Measurements from ENCODE around the gene DNM1L. TPM values are rescaled to one million over a fixed set of nuclear protein-coding genes. Genes with fewer than 3 reads are reported as not detected.

DNM1L gene
- total RNA-seq, 1 donor from 2014 or later, result 82.1 TPM

DNA sequence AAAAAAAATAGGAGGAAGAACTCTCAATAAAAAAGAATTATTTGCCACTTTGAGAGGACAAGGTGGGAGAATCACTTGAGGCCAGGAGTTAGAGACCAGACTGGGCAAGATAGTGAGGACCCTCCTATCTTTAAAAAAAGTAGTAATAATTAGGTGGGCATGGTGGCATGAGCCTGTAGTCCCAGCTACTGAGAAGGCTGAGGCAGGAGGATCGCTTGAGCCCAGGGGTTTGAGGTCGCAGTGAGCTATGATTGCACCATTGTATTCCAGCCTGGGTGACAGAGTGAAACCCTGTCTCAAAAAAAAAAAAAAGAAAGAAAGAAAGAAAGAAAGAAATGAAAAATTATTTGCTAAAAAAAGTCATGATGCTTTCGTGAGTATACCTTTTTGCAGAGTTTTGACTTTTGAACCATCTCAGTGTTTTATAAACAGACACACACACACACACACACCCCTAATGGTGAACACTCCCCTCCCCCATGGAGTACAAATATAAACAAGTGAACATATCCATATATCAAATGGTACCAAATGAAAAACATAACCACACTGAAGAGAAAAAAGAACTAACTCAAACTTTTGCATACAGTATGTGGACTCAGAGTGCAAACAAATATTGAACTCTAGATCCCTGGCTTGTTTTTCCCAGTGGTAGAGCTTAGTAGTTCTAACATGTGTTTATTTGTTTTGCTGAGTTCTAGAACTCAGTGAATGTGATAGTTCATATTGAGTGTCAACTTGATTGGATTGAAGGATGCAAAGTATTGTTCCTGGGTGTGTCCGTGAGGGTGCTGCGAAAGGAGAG is 27.7 kb upstream of the DNM1L start:
- Mint-ChIP-seq H3K36me3 (ENCODE audit: low read depth, unreplicated experiment) (no peaks in the 10 kb centered on the region), H3K4me1 (ENCODE audit: unreplicated experiment) (peaks cover 9% of the 10 kb centered on the region), H3K27me3 (ENCODE audit: unreplicated experiment) (peaks cover 5% of the 10 kb centered on the region), H3K4me3 (ENCODE audit: unreplicated experiment) (no peak overlapping the region), H3K9me3 (ENCODE audit: unreplicated experiment) (no peaks in the 10 kb centered on the region), H3K27ac (ENCODE audit: unreplicated experiment) (no peak overlapping the region)
- no peak for DNase-seq (ENCODE audit: low spot score)
- TF ChIP-seq, protein P1, sequence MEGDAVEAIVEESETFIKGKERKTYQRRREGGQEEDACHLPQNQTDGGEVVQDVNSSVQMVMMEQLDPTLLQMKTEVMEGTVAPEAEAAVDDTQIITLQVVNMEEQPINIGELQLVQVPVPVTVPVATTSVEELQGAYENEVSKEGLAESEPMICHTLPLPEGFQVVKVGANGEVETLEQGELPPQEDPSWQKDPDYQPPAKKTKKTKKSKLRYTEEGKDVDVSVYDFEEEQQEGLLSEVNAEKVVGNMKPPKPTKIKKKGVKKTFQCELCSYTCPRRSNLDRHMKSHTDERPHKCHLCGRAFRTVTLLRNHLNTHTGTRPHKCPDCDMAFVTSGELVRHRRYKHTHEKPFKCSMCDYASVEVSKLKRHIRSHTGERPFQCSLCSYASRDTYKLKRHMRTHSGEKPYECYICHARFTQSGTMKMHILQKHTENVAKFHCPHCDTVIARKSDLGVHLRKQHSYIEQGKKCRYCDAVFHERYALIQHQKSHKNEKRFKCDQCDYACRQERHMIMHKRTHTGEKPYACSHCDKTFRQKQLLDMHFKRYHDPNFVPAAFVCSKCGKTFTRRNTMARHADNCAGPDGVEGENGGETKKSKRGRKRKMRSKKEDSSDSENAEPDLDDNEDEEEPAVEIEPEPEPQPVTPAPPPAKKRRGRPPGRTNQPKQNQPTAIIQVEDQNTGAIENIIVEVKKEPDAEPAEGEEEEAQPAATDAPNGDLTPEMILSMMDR (IDR thresholded peaks at IDR 0.05; ENCODE audit: unreplicated experiment), result no peak

DNA sequence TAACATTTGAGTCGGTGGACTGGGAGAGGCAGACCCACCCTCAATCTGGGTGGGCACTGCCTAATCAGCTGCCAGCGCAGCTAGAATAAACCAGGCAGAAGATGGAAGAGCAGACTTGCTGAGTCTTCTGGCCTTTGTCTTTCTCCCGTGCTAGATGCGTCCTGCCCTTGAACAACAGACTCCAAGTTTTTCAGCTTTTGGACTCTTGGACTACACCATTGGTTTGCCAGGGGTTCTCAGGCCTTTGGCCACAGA is 27.2 kb upstream of the DNM1L start:
- no peak for DNase-seq (ENCODE audit: low spot score)
- H3K9me3 Mint-ChIP-seq (ENCODE audit: unreplicated experiment), result no peaks in the 10 kb centered on the region
- no peaks in the 10 kb centered on the region for H3K36me3 Mint-ChIP-seq (ENCODE audit: low read depth, unreplicated experiment)
- peaks cover 5% of the 10 kb centered on the region for H3K27me3 Mint-ChIP-seq (ENCODE audit: unreplicated experiment)
- no peak overlapping the region for H3K27ac Mint-ChIP-seq (ENCODE audit: unreplicated experiment)
- H3K4me1 Mint-ChIP-seq (ENCODE audit: unreplicated experiment), result peaks cover 9% of the 10 kb centered on the region
- H3K4me3 Mint-ChIP-seq (ENCODE audit: unreplicated experiment), result no peak overlapping the region
- TF ChIP-seq, protein P1 (IDR thresholded peaks at IDR 0.05; ENCODE audit: unreplicated experiment), result no peak

DNA sequence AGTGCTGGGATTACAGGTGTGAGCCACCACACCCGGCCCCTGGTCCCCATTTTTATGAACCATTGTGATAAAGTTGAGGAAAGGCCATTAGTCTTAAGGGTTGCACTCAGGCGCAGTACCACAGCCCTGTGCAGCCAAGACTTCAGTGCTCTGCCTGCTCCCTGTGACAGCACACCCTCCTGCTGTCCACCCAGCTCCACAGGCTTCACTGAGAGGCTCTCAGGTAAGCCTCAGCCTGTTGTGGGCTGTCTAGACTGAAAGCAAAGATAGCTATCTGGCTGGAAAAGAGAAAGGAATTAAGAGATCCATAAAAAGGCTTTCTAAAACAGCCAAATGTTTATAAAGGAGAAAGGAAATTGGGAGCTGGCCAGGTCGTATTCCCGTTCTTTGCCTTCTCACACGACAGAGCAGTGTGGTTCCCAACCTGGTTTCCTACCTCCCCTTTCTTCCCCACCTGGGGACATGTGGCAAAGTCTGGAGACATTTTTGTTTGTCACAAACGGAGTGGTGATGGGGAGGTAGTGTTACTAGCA is 19.1 kb upstream of the DNM1L start:
- TF ChIP-seq, protein P1 (IDR thresholded peaks at IDR 0.05; ENCODE audit: unreplicated experiment), result no peak
- no peaks in the 10 kb centered on the region for H3K4me1 Mint-ChIP-seq (ENCODE audit: unreplicated experiment)
- no peaks in the 10 kb centered on the region for H3K36me3 Mint-ChIP-seq (ENCODE audit: low read depth, unreplicated experiment)
- no peak overlapping the region for H3K4me3 Mint-ChIP-seq (ENCODE audit: unreplicated experiment)
- no peak overlapping the region for H3K27ac Mint-ChIP-seq (ENCODE audit: unreplicated experiment)
- DNase-seq (ENCODE audit: low spot score), result no peak
- no peaks in the 10 kb centered on the region for H3K9me3 Mint-ChIP-seq (ENCODE audit: unreplicated experiment)
- H3K27me3 Mint-ChIP-seq (ENCODE audit: unreplicated experiment), result no peaks in the 10 kb centered on the region

DNA sequence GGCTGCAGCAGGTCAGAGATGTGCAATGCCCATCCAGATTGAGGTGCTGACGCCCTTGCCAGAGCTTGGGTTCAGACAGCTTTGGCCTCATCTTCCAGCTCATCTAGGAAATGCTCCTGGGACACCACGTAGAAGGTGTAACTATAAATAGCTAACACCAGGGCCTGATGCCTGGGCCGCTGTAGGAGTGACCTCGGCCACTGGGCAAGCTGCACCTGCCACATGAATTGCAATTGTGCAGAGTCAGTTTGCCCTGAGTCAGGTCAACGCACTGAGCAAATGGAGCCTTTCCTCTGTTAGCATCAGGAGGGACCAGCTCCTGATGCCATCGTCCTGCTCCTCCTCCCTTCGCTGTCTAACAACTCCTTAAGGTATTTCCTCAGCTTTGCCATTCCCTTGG is 17.4 kb upstream of the DNM1L start:
- Mint-ChIP-seq H3K4me1 (ENCODE audit: unreplicated experiment) (no peaks in the 10 kb centered on the region), H3K9me3 (ENCODE audit: unreplicated experiment) (no peaks in the 10 kb centered on the region), H3K4me3 (ENCODE audit: unreplicated experiment) (no peak overlapping the region), H3K27ac (ENCODE audit: unreplicated experiment) (no peak overlapping the region), H3K36me3 (ENCODE audit: low read depth, unreplicated experiment) (no peaks in the 10 kb centered on the region), H3K27me3 (ENCODE audit: unreplicated experiment) (no peaks in the 10 kb centered on the region)
- TF ChIP-seq, protein P1 (IDR thresholded peaks at IDR 0.05; ENCODE audit: unreplicated experiment), result no peak
- DNase-seq (ENCODE audit: low spot score), result no peak

DNA sequence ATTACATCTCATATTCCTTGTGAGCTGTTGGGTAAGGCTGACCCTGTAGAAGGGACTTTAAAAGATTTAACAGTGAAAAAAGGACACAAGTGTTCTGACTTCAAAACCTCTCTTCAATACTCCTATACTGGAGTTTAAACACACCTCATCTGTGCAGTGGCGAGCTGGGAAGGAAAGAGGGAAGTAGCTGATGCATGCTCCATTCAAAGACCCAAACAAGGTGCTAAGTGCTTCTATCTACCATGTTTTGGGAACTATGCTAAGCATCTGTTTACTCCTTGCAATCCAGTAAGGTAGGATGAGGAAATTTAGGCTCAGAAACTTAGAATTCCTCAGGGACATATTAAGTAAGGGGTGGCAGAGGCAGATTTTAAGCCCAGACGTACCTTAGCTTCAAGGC is 16.4 kb upstream of the DNM1L start:
- no peaks in the 10 kb centered on the region for H3K9me3 Mint-ChIP-seq (ENCODE audit: unreplicated experiment)
- no peaks in the 10 kb centered on the region for H3K27me3 Mint-ChIP-seq (ENCODE audit: unreplicated experiment)
- no peaks in the 10 kb centered on the region for H3K36me3 Mint-ChIP-seq (ENCODE audit: low read depth, unreplicated experiment)
- H3K27ac Mint-ChIP-seq (ENCODE audit: unreplicated experiment), result no peak overlapping the region
- DNase-seq (ENCODE audit: low spot score), result no peak
- H3K4me3 Mint-ChIP-seq (ENCODE audit: unreplicated experiment), result no peak overlapping the region
- TF ChIP-seq, protein P1 (IDR thresholded peaks at IDR 0.05; ENCODE audit: unreplicated experiment), result no peak
- no peaks in the 10 kb centered on the region for H3K4me1 Mint-ChIP-seq (ENCODE audit: unreplicated experiment)
